Loucy (cell line): ENCODE measurements around the gene MACROD2.

Source experiments
- EZH2phosphoT487 ChIP-seq: fragments of 200-600 bp; IDR thresholded peaks from 2 replicates; pipeline ENCODE4 v1.6.1; 2018; ENCODE audit warnings: antibody characterized with exemption, mild to moderate bottlenecking, moderate library complexity, borderline replicate concordance
- TF ChIP-seq, protein P1 (sequence below): fragments of 200-600 bp; sonication (generic); conservative IDR thresholded peaks from 2 replicates; pipeline ENCODE4 v1.5.1; 2014; ENCODE audit warnings: mild to moderate bottlenecking, antibody characterized with exemption, low read length

DNA sequence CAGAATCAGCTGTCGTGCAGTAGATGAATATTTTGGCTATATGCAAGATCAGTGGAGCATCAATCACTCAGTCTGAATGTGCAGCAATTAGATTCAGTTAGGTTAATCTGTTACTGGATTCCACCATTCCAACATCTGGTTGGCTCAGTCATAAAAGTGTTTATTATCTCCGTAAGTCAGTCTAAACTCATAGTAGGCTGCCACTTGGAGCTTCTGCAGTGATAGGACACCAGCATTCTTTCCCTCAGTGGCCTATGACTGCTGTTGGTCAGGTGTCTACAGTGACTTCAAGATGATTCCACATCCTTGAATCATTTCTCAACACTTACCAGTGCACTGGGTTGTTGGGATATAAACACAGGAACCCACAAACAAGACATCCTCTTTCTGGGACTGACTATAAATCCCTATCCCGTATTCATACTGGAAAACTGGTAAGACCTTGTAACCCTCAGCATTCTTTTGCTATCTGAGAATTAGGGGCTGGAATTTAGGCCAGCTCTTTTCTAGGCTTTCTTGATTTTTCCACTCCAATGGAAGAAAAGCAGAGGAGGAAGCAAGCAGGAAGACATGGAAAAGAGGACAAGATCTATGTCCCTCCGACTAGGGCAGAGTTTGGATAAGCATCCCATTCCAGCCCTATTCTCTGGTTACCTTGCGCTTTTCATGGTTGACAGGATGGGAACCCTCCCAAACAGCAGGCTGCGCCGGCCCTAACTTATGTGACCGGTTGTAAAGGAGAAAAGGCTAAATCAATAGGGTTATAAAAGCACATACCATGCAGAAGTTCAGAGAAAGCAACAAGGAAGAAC is 1658.3 kb downstream of the MACROD2 start:
- TF ChIP-seq, protein P1, sequence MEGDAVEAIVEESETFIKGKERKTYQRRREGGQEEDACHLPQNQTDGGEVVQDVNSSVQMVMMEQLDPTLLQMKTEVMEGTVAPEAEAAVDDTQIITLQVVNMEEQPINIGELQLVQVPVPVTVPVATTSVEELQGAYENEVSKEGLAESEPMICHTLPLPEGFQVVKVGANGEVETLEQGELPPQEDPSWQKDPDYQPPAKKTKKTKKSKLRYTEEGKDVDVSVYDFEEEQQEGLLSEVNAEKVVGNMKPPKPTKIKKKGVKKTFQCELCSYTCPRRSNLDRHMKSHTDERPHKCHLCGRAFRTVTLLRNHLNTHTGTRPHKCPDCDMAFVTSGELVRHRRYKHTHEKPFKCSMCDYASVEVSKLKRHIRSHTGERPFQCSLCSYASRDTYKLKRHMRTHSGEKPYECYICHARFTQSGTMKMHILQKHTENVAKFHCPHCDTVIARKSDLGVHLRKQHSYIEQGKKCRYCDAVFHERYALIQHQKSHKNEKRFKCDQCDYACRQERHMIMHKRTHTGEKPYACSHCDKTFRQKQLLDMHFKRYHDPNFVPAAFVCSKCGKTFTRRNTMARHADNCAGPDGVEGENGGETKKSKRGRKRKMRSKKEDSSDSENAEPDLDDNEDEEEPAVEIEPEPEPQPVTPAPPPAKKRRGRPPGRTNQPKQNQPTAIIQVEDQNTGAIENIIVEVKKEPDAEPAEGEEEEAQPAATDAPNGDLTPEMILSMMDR = no peak
- no peak for TF ChIP-seq EZH2phosphoT487
